HG02642 (cell line): Measurements from ENCODE around the gene RNF168.
"Not testable (repeated sequence)": the region's sequence is repeated elsewhere in the genome, so short reads cannot be mapped to it uniquely, and the experiment has no call there.

Experiments used
- ATAC-seq: cut with Tn5 transposase; IDR thresholded peaks from one replicate; pipeline ENCODE4 v1.9.1; 2021; ENCODE audit warnings: mild to moderate bottlenecking; ENCODE audit not compliant: unreplicated experiment, poor library complexity

The RNF168 gene

GRCh38 chr3:196477678-196478077, 25.9 kb downstream of the RNF168 start:
- ATAC-seq, result no peak

- no peak for ATAC-seq
Measured at GRCh38 chr3:196472286-196472685, 31.3 kb downstream of the RNF168 start.

- no peak for ATAC-seq
Measured at GRCh38 chr3:196471551-196471950, 32.0 kb downstream of the RNF168 start.

GRCh38 chr3:196470182-196470581, 33.4 kb downstream of the RNF168 start:
- ATAC-seq, result not testable (repeated sequence)

- no peak for ATAC-seq
Measured at GRCh38 chr3:196463804-196464203, 39.8 kb downstream of the RNF168 start.

- no peak for ATAC-seq
Measured at GRCh38 chr3:196463478-196463756, 40.2 kb downstream of the RNF168 start.

GRCh38 chr3:196462680-196463477, 40.7 kb downstream of the RNF168 start:
- not testable (repeated sequence) for ATAC-seq

- no peak for ATAC-seq
Measured at GRCh38 chr3:196458063-196458462, 45.5 kb downstream of the RNF168 start.

- not testable (repeated sequence) for ATAC-seq
Measured at GRCh38 chr3:196457470-196457869, 46.1 kb downstream of the RNF168 start.

- ATAC-seq, result no peak
Measured at GRCh38 chr3:196454935-196455334, 48.6 kb downstream of the RNF168 start.

- not testable (repeated sequence) for ATAC-seq
Measured at GRCh38 chr3:196445391-196445790, 58.2 kb downstream of the RNF168 start.

- ATAC-seq, result no peak
Measured at GRCh38 chr3:196444500-196444894, 59.1 kb downstream of the RNF168 start.

GRCh38 chr3:196440696-196441095, 62.9 kb downstream of the RNF168 start:
- no peak for ATAC-seq

GRCh38 chr3:196440041-196440537, 63.5 kb downstream of the RNF168 start:
- no peak for ATAC-seq

GRCh38 chr3:196432137-196432879, 71.3 kb downstream of the RNF168 start, which contains the start of gene UBXN7:
Gene UBXN7 (minus strand): TSS chr3:196432427. CDS start chr3:196432399, 28 bp downstream.
- peak; percentile 86 for ATAC-seq

GRCh38 chr3:196431181-196432136, 72.1 kb downstream of the RNF168 start:
- peak; percentile 40 for ATAC-seq

GRCh38 chr3:196428041-196428440, 75.5 kb downstream of the RNF168 start:
- ATAC-seq, result no peak

GRCh38 chr3:196424421-196424820, 79.1 kb downstream of the RNF168 start:
- not testable (repeated sequence) for ATAC-seq

GRCh38 chr3:196423044-196423781, 80.4 kb downstream of the RNF168 start:
- ATAC-seq, result no peak

GRCh38 chr3:196421668-196422067, 81.9 kb downstream of the RNF168 start:
- ATAC-seq, result not testable (repeated sequence)
